IPS DF 19.7 (cell line): ENCODE results near the gene GCLC.
"Not testable (repeated sequence)": the region's sequence is repeated elsewhere in the genome, so short reads cannot be mapped to it uniquely, and the experiment has no call there.

Experiments
- DNase-seq: peaks from one replicate; pipeline ENCODE4 v3.0.0-alpha.2; 2013; ENCODE audit warnings: low read depth, low spot score

The GCLC gene

DNA sequence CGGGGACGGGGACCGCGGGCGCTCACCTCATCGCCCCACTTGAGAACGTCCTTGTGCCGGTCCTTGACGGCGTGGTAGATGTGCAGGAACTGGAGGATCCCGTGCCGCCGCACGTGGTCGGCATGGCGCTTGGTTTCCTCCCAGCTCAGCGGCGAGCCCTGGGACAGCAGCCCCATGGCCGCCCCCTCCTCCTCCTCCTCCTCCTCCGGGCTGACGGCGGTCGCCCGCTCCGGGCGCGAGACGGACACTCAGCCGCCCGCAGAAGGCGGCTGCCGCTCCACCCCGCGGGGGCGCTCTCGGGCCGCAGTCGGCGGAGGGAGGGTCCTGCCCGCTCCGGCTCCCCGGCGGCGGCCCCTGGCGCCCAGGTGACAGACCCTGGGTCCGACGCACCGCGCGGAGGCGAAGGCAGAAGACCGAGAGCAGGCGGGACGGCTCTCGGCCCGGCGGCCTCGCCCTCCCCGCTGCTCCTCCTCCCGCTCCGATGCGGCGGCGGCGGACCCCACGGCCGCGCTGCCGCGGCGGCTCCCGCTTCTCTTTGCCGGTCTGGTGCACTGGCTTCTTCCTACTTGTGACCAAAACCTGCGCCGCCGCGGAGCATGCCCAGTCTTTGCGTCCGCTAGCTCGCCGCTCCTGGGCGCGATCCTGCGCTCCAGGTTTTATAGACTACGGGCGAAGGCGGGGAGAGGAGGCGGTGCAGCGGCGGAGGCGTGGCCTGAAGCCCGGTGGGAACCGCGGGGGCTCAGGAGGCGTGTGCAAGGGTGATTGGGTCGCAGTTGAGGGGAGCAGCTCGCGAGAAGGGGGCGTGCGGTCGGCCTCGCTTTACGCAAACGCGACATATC is at the start of gene GCLC:
GCLC (minus strand) TSS at position 632 of the 839 bp plus-strand sequence; CDS start at position 176, 456 bp downstream.
- peak; percentile 80 for DNase-seq

DNA sequence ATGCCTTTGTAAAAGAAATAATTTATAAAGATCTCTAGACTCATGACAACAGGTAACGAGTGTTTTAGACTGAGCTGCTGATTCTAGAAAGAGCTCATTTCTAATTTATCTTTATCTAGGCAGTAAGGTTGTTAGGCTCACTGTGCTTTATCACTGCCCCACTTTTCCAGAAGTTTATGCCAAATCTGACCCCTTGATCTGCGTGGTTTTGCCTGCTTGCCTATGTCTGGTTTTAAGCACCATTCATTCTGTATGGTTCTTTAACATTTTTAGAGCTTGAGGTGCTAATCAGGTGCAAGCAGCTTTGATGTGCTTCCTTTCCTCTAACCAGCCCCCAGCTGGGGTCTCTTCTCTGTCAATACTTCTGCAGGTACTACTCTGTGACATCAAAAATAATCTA is 49.7 kb upstream of the GCLC start:
- no peak for DNase-seq

DNA sequence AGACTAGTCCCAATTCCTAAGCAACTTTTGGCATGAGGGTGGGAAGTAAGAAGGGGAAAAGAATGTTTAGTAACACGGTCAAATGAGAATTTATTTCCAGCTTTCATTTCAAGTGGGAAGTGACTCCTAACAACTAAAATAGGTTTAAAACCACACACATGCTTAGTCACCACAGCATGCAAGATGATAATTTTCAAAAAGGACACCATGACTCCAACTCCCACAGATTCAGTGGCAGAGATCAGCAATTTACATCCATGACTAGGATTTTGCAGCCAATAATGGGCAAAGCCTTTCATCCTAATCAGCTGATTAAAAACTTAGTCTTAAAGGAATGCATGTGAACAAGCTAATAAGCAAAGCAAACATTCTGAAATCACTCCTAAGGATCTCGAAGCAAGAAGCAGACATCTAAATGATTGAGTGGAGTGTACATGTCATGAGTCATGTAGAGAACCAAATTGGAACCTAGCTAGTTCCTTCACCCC is 48.1 kb upstream of the GCLC start:
- no peak for DNase-seq

DNA sequence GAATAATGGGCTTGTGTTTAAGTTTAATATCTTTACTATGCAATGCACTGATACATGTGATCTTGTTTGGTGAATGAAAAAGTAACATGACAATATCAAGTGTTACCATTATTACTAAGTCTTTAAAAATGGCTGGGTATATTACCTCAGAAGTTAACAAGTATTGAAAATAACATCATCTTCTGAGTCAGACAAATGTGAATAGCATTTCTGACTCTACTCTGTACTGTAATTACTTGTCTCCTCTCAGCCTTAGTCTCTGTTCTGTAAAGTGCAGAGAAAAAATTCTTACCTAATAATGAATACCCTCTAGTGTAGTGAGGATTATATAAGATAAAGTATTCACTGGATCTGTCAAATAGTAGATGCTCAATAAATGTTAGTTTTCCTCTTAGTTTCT is 47.0 kb upstream of the GCLC start:
- no peak for DNase-seq

DNA sequence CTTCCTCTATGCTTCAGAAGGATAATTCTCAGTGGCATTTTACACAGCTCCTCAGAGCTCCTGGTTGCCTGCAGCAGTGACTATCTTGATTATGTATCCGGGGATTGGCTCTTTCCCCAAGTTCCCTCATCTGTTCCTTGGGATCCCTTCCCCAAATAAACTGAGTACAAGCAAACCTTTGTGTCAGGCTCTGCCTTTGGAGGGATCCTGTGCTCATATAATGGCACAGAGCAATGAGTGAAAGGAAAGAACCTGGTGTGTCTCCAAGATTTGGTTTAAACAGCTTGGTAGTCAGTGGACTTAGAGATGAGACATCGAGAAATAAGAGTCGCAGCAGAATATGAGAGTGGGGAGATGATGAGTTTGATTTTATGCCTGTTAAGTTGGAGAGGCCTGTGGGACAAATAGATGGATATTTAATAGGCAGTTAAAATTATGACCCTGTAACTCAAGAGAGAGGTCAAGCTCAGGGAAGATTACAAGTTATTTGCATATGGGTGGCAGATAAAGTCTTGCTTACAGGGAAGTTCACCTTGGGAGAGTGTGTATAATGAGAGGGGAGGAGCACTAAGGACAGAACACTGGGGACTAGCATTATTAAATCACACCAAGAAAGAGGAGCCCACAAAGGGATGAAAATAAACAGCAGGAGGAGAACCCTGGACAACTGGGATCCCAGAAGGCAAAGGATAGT is 44.1 kb upstream of the GCLC start:
- no peak for DNase-seq

DNA sequence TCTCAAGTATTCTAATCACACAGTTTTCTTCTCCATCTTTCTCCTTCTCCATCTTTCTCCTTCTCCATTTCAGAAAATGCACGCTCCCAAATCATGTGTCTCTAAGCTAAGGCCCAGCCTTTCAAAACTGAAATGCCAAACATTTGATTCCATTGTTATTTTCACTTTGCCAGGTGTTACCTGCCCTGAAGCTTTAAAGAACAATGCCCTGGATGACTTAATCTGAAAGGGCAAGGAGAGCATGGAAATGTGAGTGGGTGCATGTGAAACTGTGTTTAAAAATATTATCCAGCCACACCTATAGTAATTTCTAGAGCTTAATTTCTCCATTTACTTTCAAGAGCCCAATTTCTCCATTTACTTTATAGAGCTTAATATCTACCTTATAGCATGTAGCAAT is 42.4 kb upstream of the GCLC start:
- no peak for DNase-seq

DNA sequence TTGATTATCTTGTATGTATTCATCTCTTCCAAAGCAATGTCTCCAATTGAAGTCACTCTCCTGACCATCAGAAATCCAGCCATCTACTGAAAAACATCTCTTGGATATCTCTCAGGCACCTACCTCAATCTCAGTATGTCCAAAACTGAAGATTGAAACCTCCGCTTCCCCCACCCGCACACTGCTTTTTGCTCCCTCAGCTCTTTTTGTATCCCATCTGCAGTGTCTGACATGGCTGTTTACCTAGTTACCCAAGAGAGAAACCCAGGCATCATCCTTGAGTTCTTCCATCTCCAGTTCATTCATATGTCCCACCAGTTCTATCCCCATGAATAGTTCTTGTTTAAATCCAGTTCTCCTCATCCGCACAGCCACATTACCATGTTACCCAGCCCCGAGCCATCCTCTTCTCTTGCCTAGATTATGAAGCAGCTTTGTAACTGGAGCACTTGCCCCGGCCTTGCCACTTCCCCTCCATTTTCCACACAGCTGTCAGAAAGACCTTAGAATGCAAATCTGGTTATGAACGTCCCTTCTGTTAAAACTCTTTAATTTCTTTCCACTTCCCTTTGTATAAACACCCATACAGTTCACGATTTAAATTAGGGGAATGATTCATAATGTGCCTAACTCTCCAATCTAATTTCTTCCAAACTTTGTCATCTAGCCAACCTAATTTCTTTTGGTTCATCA is 40.5 kb upstream of the GCLC start:
- no peak for DNase-seq

DNA sequence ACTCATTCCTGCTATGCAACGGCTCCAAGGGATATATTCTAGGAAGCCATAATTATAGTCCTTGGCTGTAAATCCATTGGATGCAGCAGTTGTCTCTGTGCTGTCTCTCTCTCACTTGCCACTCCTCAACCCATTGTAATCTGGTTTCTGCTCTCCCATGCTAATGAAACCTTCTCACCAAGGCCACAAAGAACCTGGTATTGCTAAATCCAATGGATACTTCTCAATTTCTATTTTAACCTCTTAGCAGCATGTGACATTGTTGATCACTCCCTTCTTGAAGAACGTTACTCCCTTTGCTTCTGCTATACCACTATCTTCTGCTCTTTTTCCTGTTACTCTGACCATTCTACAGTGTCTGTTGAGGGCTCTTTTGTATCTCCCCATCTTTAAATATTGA is 39.8 kb upstream of the GCLC start:
- DNase-seq, result no peak

DNA sequence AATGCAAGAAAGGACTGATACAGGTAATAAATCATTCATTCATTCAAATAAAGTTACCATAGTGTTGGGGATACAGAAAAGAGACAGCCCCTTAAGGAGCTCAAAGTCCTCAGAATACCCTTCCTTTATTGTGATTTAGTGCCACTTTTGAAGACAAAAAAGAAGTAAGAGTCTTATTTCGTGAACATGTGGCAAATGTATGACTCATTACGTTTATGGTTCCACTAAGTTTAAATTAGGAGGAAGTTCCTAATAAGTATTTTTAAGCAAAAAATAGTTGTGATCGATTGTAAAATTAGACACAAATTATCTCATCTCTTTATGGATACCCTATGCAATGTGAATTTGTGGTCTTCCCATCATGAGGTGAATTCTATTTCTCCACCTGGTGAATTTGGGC is 38.5 kb upstream of the GCLC start:
- no peak for DNase-seq

DNA sequence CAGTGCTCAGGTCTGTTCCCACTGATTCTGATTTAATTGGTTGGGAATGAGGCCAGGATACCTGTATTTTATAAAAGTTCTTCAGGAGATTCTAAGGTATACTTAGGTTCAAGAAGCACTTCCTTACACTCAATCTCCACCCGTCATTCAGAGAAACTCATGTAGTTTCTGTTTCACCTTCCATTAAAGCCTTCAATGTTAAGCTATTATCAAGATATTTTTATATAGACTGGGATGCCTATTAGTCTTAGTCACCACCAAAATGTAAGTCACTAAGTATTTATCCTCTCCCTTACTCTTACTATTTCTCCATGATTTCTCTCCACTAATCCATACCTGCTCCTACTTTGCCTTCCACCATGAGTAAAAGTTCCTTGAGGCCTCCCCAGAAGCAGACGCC is 38.1 kb upstream of the GCLC start:
- DNase-seq, result no peak

DNA sequence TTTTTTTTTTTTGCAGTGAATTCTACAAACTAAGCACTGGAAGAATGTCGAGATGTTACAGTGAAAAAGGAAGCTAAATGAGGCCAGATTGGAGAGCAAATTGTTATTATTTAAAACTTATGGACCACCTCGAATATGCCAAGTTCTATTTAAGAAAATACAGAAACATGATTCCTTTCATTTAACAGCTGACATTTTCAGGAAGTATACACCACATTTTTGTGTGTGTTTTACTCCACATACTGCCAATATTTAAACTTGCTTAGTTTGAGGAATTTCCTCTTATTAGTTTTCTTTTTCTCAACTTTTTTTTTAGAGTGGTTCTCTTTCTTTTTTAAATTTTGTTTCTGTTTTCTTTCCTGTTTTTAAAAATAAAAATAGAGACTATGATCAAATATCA is 37.0 kb upstream of the GCLC start:
- DNase-seq, result no peak

DNA sequence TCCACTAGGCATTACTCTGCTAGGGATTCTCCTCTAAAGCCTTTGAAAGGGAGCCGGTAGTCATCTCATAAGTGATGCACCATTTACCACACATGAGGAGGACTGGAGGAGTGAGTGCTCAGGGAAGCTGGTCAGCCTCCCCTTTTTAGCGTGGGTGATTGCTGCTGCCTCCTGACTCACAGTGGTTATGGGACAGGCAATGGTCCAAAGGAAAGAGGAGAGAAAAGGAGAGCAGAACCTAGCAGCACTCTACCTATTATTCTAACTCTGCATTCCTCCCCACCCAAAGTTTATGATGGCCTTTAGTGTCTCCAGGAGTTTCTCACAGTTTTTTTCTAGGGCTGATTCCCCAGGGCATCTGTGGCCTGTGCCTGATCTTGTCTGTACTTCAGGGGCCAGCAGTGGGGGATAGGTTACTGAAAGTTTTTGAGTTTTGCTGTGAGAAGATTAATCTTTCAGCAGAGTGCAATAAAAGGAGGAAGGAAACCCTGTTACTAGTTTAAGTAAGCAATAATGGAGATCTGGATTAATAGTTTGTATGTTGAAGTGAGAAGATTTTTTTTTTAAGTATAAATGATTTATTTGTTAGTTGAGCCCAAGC is 36.4 kb upstream of the GCLC start:
- no peak for DNase-seq

DNA sequence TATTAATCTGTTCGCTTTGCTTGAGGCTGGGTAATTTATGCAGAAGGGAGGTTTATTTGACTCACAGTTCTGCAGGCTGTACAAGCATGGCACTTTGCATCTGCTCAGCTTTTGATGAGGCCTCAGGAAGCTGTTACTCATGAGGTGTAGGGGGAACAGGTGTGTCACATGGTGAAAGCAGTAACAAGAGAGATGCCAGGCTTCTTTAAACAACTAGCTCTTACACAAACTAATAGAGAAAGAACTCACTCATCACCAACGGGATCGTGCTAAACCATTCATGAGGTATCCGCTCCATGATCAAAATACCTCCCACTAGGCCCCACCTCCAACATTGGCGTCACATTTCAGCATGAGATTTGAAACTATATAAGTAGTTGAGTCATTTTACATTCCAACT is 34.4 kb upstream of the GCLC start:
- DNase-seq, result no peak

DNA sequence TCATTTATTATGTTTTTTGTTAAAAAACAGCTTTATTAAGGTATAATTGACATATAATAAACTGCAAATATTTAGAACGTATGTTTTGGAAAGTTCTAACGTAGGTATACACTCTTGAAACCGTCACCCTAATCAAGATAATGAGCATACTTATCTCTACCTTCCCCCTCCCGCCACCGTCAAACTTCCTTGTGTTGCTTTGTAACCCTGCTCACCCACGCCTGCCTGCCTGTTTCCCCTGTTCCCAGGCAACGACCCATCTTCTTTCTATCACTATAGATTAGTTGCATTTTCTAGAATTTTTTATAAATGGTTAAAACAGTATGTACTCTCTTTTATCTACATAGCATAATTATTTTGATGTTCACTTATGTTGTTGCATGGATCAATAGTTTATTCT is 33.5 kb upstream of the GCLC start:
- DNase-seq, result no peak

DNA sequence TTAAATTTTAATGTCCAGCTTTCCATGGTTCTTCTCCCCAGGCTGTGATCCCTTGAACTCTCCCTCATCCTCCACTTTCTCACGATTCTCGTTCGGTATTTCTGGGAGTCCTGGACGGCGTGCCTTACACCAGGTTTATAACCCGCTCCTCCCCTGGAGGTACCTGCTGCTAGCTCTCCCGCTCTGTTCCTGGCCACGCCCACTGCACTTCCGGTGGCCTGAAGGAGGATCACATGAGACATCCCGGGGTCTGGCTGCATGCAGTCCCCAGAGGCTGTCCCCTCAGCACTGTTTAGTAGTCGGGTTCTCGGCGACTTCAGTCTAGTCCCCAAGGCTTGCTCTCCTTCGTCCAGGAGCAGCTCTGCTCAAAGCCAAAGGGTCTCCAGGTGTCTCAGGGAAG is 28.4 kb upstream of the GCLC start:
- peak; percentile 9 for DNase-seq

DNA sequence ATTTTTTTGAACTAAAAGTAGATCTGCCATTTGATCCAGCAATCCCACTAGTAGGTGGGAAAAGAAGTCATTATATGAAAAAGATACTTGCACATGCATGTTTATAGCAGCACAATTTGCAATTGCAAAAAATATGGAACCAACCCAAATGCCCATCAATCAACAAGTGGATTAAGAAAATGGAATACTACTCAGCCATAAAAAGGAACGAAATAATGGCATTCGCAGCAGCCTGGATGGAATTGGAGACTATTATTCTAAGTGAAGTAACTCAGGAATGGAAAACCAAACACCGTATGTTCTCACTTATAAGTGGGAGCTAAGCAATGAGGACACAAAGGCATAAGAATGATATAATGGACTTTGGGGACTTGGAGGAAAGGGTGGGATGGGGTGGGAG is 27.5 kb upstream of the GCLC start:
- DNase-seq, result not testable (repeated sequence)

DNA sequence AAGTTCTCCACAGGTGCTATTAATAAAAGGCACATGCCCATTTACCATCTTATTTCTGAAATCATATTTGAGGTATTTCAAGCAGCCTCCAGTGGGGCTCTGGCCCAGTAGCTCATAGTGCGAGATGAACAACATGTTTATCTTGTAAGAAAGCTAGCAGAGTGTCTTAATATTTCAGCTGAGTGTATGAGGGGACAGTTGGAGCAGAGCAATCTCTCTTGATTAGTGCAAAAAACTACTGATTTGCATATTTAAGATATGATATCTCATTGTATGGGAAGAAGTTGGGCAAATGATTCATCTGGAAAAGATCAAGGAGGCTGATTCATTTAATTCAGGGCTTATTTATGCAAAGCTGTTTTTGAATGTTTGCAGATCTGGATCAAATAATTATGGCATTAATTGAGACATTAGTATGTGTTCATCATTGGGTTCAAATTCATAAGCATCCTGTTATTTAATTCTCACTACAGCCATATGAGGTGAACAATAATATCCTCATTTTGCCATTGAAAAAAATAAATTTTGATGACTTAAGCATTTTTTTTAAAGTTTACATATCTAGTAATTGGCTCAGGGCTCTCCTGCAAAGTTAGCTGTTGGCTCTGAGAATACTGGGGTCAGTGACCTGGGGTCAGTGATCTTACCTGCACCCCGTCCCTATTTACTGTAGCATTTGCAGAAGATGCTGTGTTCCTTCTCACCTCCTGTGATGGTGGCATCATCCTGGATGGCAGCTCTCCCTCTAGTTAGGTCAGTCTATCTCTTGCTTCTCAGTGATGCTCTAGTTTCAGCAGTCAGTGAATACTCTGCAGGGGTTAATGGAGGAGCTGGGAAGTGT is 24.1 kb upstream of the GCLC start:
- DNase-seq, result no peak

DNA sequence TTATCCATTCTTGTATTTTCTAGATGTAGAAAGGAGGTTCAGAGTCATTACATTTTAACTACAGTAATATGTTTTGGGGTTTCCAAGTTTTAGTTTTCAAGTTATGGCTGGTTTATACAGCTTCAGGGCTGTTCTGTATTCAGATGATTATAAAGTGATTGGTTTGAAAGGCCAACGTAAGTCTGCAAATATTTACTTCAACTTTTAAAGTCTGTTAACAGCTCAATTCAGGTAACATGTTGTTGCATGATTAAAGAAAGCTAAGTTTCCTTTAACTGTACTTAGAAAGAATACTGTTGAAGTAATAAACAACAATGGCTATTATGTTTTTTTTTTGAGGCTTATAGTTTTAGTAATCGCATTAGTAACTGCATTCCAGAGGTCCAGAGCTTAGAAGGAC is 22.8 kb upstream of the GCLC start:
- no peak for DNase-seq

DNA sequence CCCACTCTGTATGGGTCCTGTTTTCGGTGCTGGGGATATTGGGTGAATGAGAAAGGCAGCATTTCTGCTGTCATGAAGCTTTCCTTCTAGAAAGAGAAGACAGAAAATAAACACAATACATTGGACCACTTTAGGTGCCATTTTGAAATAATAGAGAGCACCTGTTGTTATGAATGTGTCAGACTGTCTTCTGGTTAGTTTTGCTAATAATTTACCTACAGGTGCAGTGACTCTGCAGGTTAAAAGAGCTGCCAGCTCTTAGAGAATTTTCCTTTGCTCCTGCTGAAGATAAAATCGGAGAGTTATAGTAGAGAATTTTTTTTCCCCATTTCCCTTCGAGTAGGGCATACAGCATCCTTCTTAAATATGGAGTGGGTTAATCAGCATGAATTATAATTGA is 21.9 kb upstream of the GCLC start:
- DNase-seq, result no peak

DNA sequence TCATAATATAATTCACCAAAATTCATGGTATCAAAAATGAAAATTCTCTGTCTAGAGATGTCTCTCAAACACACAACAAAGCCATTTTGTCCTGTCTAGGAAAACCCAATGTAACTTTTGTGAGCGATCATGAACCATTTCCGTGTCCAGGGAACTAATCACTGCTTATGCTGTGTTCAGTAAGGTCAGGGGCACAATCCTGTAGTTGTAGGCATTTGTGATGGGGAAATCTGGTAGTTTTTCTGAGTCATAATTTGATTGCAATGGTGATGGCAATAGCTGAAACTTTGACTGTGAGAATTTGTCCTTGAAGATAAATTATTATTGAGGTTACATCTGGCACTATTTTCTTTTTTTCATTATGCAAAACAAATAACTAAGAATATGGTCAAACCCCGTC is 21.0 kb upstream of the GCLC start:
- DNase-seq, result no peak

DNA sequence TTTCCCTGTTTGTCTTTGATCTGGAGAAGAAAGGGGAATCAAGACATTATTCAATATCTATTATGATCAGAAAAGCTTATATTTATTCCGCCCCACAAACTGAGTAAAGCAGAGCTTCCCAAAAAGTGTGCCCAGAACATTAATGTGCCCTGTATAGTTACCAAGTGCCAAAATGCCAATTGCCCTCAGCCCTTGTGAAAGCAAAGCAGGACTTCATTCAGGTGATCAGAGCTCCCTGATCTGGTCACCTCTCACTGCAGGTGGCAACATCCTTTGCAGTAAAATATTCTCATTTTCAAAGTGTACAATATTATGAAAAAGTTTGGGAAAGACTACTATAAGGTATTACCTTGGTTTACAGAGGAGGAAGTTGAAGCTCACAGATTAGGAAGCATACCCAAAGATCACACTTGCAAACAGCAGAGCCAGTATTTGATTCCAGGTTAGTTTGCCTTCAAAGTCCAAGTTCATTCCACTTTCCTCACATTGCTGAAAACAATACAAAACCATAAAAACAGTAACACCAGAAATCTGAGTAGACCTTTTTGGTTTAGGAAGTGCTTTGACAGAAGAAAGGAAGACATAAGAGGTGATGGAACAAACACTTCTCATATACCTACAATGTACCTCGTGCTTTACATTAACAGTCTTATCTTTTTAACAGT is 19.6 kb upstream of the GCLC start:
- DNase-seq, result no peak
